ENCODE results near the gene LTC4S. TPM values are rescaled to one million over a fixed set of nuclear protein-coding genes. Genes with fewer than 3 reads are reported as not detected.

LTC4S gene
- total and polyA plus RNA-seq, 9 of the 15 experiments (the other 6 are each of a cell fraction or from before 2014, with no cell fraction given): 0.17 to 0.77 (median 0.75) TPM; not detected in 6

DNA sequence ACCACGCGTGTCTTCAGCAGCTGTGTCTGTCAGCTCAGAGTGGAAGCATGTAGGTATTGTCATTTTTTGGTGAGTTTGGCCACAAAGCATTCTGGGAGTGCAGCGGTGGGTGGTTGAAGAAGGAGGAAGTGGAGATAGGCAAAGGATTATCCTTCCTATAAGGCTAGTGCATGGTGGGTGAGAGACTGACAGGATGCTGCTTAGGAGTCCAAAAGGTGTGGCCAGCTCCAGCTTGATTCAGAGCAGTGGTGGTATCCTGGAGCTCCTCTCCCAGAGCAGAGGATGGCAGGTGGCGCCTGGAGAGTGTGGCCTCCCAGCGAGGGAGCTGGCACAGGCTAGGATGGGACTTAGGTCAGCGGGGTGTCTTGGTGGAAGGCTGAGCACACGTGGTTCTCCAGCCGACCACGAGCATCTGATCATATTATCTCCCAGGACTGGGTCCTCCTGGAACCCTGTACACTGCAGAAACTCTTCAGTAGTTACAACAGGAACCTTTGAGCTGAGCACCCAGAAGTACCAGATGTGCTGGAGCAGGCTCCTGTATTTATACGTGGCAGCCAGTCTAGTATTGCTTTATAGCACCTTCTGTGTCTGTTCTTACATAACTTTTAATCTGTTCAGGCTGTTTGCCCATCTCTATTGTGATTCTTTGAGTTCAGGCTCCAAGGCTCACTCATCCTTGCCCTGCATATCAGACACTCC, 31.6 kb upstream of the LTC4S start:
- H3K4me3 ChIP-seq: no peak overlapping the region
- DNase-seq (ENCODE audit: extremely low read depth in 1 of 4, low spot score in 3 of 4) (peak; percentile 43 to 66 (median 58)), FAIRE-seq (peak; percentile 59), ATAC-seq (peak; percentile 79)
- peaks cover 21% of the 10 kb centered on the region for H3K9me1 ChIP-seq (ENCODE audit: control insufficient read depth, insufficient read depth, low read length)
- no TSS peak for BruUV-seq (replicated peaks)
- peaks cover 84% of the 10 kb centered on the region for H3K79me2 ChIP-seq (ENCODE audit: control insufficient read depth, insufficient read depth, low read length)
- peaks cover 31% of the 10 kb centered on the region for H3K36me3 ChIP-seq (ENCODE audit: control insufficient read depth, insufficient read depth, low read length)
- intact Hi-C loops (cut with micrococcal nuclease): loop anchor here (1.0 to 5.0 kb wide), 2 partner anchors 59 to 330 kb away; no protein-coding TSS in a partner anchor
- WGBS (ENCODE audit: insufficient coverage, low coverage, missing lambda C conversion rate): 15% methylated on average over 10 of the region's 10 CpGs
- no peaks in the 10 kb centered on the region for H3K9me3 ChIP-seq (replicated peaks; ENCODE audit: control insufficient read depth, insufficient read depth, low read depth, low read length)
- CTCF ChIA-PET (ENCODE audit: low intra/inter-chr PET ratio): interaction anchor here (0.8 to 1.2 kb wide), 3 partner anchors 60 to 95 kb away, joined by 3 read pairs; no protein-coding TSS in a partner anchor
- H3K9ac ChIP-seq (ENCODE audit: insufficient read depth in 1 of 2, low read depth in 2 of 2, low read length in 2 of 2): peak overlapping the region; percentile 21 to 26; a peak in 2 of 4 replicates
- H2AFZ ChIP-seq (ENCODE audit: low read depth, low read length): 0 out of 2 replicates have a peak overlapping the region, but pooled peaks have one; percentile 1
- POLR2A ChIA-PET: interaction anchor here (0.8 to 1.5 kb wide), 6 partner anchors 10 to 58 kb away, joined by 3 to 6 read pairs (median 4); partner anchors contain the start of gene SQSTM1
- peaks cover 27 to 52% of the 10 kb centered on the region in 2 experiments for H3K4me1 ChIP-seq (replicated peaks in 1 of 2; ENCODE audit: control insufficient read depth in 2 of 2, insufficient read depth in 2 of 2, low read length in 2 of 2)
- in situ Hi-C loops (cut with MboI): no loop called here
- no peaks in the 10 kb centered on the region for H3K27me3 ChIP-seq (ENCODE audit: control insufficient read depth in 2 of 2, insufficient read depth in 2 of 2, low read length in 2 of 2)
- H4K20me1 ChIP-seq (replicated peaks; ENCODE audit: control insufficient read depth, insufficient read depth, low read length): peaks cover 49% of the 10 kb centered on the region
- H3K27ac ChIP-seq (ENCODE audit: extremely low read depth, low read depth, low read length): peak overlapping the region; percentile 59
- peak overlapping the region; percentile 63 for H3K4me2 ChIP-seq (ENCODE audit: insufficient read depth, low read length)
- TF ChIP-seq DPF2 (IDR thresholded peaks at IDR 0.05) (0 out of 2 replicates have a peak, but pooled peaks have one; percentile 22), L3MBTL2 (IDR thresholded peaks at IDR 0.05) (peak; percentile 48), NR2F6 (CRISPR knock-in tag; IDR thresholded peaks at IDR 0.05) (no peak), HDAC1 (IDR thresholded peaks at IDR 0.05) (peak in 1 of 2 experiments; percentile 59; a peak in 1 of 4 replicates), SPI1 (IDR thresholded peaks at IDR 0.05; ENCODE audit: borderline replicate concordance, low read depth, low read length) (peak; percentile 97), ZNF76 (CRISPR knock-in tag; IDR thresholded peaks at IDR 0.05; ENCODE audit: borderline replicate concordance) (no peak)
- TF ChIP-seq, protein P1, sequence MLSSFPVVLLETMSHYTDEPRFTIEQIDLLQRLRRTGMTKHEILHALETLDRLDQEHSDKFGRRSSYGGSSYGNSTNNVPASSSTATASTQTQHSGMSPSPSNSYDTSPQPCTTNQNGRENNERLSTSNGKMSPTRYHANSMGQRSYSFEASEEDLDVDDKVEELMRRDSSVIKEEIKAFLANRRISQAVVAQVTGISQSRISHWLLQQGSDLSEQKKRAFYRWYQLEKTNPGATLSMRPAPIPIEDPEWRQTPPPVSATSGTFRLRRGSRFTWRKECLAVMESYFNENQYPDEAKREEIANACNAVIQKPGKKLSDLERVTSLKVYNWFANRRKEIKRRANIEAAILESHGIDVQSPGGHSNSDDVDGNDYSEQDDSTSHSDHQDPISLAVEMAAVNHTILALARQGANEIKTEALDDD (IDR thresholded peaks at IDR 0.05): peak; percentile 89
- TF ChIP-seq, protein P2, sequence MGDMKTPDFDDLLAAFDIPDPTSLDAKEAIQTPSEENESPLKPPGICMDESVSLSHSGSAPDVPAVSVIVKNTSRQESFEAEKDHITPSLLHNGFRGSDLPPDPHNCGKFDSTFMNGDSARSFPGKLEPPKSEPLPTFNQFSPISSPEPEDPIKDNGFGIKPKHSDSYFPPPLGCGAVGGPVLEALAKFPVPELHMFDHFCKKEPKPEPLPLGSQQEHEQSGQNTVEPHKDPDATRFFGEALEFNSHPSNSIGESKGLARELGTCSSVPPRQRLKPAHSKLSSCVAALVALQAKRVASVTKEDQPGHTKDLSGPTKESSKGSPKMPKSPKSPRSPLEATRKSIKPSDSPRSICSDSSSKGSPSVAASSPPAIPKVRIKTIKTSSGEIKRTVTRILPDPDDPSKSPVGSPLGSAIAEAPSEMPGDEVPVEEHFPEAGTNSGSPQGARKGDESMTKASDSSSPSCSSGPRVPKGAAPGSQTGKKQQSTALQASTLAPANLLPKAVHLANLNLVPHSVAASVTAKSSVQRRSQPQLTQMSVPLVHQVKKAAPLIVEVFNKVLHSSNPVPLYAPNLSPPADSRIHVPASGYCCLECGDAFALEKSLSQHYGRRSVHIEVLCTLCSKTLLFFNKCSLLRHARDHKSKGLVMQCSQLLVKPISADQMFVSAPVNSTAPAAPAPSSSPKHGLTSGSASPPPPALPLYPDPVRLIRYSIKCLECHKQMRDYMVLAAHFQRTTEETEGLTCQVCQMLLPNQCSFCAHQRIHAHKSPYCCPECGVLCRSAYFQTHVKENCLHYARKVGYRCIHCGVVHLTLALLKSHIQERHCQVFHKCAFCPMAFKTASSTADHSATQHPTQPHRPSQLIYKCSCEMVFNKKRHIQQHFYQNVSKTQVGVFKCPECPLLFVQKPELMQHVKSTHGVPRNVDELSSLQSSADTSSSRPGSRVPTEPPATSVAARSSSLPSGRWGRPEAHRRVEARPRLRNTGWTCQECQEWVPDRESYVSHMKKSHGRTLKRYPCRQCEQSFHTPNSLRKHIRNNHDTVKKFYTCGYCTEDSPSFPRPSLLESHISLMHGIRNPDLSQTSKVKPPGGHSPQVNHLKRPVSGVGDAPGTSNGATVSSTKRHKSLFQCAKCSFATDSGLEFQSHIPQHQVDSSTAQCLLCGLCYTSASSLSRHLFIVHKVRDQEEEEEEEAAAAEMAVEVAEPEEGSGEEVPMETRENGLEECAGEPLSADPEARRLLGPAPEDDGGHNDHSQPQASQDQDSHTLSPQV (IDR thresholded peaks at IDR 0.05): peak; percentile 33; the same call in 1 of the 2 replicates
- TF ChIP-seq, protein P3, sequence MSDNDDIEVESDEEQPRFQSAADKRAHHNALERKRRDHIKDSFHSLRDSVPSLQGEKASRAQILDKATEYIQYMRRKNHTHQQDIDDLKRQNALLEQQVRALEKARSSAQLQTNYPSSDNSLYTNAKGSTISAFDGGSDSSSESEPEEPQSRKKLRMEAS (CRISPR knock-in tag; IDR thresholded peaks at IDR 0.05): peak; percentile 54; the same call in 1 of the 2 replicates
- TF ChIP-seq, protein P4, sequence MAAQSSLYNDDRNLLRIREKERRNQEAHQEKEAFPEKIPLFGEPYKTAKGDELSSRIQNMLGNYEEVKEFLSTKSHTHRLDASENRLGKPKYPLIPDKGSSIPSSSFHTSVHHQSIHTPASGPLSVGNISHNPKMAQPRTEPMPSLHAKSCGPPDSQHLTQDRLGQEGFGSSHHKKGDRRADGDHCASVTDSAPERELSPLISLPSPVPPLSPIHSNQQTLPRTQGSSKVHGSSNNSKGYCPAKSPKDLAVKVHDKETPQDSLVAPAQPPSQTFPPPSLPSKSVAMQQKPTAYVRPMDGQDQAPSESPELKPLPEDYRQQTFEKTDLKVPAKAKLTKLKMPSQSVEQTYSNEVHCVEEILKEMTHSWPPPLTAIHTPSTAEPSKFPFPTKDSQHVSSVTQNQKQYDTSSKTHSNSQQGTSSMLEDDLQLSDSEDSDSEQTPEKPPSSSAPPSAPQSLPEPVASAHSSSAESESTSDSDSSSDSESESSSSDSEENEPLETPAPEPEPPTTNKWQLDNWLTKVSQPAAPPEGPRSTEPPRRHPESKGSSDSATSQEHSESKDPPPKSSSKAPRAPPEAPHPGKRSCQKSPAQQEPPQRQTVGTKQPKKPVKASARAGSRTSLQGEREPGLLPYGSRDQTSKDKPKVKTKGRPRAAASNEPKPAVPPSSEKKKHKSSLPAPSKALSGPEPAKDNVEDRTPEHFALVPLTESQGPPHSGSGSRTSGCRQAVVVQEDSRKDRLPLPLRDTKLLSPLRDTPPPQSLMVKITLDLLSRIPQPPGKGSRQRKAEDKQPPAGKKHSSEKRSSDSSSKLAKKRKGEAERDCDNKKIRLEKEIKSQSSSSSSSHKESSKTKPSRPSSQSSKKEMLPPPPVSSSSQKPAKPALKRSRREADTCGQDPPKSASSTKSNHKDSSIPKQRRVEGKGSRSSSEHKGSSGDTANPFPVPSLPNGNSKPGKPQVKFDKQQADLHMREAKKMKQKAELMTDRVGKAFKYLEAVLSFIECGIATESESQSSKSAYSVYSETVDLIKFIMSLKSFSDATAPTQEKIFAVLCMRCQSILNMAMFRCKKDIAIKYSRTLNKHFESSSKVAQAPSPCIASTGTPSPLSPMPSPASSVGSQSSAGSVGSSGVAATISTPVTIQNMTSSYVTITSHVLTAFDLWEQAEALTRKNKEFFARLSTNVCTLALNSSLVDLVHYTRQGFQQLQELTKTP (IDR thresholded peaks at IDR 0.05; ENCODE audit: low read depth in 1 of 2, partially characterized antibody in 2 of 2): peak in 1 of 2 experiments; percentile 70

Measured in K562 (cell line).